H7 (cell line): Measurements from ENCODE around the gene GUCA2A. TPM values are rescaled to one million over a fixed set of nuclear protein-coding genes. Genes with fewer than 3 reads are reported as not detected.

ENCODE experiments used
- DNase-seq: peaks from one replicate; pipeline ENCODE4 v3.0.0; 2012
- H3K27me3 ChIP-seq: 2 replicates; pipeline ENCODE4 v1.6.0; 2011; ENCODE audit warnings: mild to moderate bottlenecking, low read length; ENCODE audit not compliant: control insufficient read depth, insufficient read depth
- H3K36me3 ChIP-seq: replicated peaks from 2 replicates; pipeline ENCODE4 v1.5.1; 2011; ENCODE audit warnings: low read length; ENCODE audit not compliant: control insufficient read depth, insufficient read depth
- H3K4me3 ChIP-seq: 2 replicates; pipeline ENCODE4 v1.5.1; 2011; ENCODE audit warnings: low read depth, mild to moderate bottlenecking, control low read depth, low read length, moderate library complexity; ENCODE audit not compliant: insufficient read depth
- total RNA-seq: library from RNA; depleted of rRNA; stranded (reverse); fragments of >200 nt; shearing (Covaris generic); gene quantifications from 2 replicates; pipeline ENCODE4 v1.2.3, GENCODE V29; 2014; rRNA removed

GUCA2A gene
- total RNA-seq, 1 experiment from 2014 or later: not detected

DNA sequence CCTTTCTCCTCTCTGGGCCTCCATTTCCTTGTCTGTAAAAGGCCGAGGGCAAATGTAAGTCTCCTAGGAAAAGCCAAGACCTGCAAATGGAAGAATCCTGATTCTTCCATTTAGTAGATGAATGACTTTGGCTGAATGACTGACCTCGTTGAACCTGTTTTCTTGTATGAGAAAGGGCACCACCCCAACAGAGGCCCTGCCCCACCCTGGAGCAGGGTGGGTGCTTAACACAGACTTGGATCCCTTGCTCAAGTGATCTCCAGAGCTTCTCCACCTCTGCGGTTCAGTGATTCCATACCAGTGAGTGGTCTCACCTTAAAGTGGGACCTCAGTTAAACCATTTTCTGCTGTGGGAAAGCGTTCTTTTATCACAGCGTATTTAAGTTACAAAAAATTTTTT lies 50.3 kb downstream of the GUCA2A start:
- no peak overlapping the region for H3K4me3 ChIP-seq
- no peak for DNase-seq
- no peaks in the 10 kb centered on the region for H3K36me3 ChIP-seq
- no peaks in the 10 kb centered on the region for H3K27me3 ChIP-seq

Other genes with a start within 250 kb of the GUCA2A start
- 1.8 and 1.9 TPM in 2 replicates for gene HIVEP3, start 245.8 kb downstream of the GUCA2A start, total RNA-seq
- not detected in 2 replicates for gene GUCA2B, start 11.3 kb downstream of the GUCA2A start, total RNA-seq
- gene FOXJ3, start 170.5 kb upstream of the GUCA2A start, total RNA-seq: 41.5 and 45.0 TPM in 2 replicates
- 1.1 and 2.7 TPM in 2 replicates for gene RIMKLA, start 216.0 kb upstream of the GUCA2A start, total RNA-seq